Neural cell (in vitro differentiated cells): Measurements from ENCODE around the gene GYS2.

Experiments used
- EP300 ChIP-seq: fragments of 450-650 bp; conservative IDR thresholded peaks from 2 replicates; pipeline ENCODE4 v1.6.1; 2014; ENCODE audit warnings: antibody characterized with exemption, mild to moderate bottlenecking, moderate library complexity; ENCODE audit not compliant: poor library complexity, severe bottlenecking
- EZH2 ChIP-seq: fragments of 200-600, 300-800 bp; shearing (Covaris generic), sonication (generic); IDR thresholded peaks from 2 replicates; pipeline ENCODE4 v1.6.1; 2014; ENCODE audit warnings: antibody characterized with exemption, low read length, borderline replicate concordance, mild to moderate bottlenecking; ENCODE audit not compliant: insufficient read depth, poor library complexity, severe bottlenecking
- POLR2AphosphoS5 ChIP-seq: IDR thresholded peaks from 2 replicates; pipeline ENCODE4 v1.6.1; 2012
- RAD21 ChIP-seq: fragments of 450-650 bp; conservative IDR thresholded peaks from 2 replicates; pipeline ENCODE4 v1.6.1; 2014; ENCODE audit warnings: antibody characterized with exemption, mild to moderate bottlenecking, moderate library complexity
- TF ChIP-seq, protein P1 (sequence below): fragments of 450-650 bp; IDR thresholded peaks from 2 replicates; pipeline ENCODE4 v1.5.1; 2014; ENCODE audit warnings: antibody characterized with exemption, mild to moderate bottlenecking, moderate library complexity; ENCODE audit not compliant: poor library complexity, severe bottlenecking

DNA sequence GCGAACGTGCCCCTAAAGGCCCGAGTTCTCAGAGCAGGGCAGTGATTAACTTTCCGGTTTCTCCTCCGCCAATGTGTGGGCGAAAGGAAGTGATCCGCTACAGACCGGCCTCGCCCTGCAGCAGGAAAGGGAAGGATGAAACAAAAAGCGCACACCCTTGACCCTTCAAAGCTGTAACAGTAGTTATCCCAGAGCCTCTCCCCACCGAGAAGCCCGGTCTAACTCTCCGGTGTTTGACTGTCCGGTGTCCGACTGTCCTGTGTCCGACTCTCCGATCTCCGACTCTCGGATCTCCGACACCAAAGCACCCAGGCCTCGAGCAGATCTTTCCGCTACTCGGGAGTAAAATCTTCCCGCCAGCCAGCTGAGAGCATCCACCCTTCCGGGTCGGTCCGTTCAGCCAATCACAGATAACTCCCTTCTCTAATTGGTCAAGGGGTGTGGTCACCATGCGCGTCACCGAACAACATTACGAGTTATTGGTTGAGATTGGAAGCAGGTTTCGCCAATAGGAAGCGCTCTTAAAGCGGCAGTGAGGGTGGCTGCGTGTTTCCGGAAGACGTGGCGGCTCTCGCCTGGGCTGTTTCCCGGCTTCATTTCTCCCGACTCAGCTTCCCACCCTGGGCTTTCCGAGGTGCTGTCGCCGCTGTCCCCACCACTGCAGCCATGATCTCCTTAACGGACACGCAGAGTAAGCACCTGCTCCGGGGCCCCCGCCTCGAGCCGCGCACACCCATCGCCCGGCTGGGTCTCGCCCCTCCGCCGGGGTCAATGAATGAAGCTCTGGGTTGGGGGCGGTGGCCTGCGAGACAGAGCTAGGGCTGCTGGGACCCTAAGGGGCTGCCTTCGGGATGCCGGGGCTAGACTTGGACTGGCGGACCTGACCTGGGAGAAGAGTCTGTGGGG, 103.1 kb downstream of the GYS2 start, which contains the start of the genes GOLT1B and RECQL:
- TF ChIP-seq RAD21: peak; percentile 18
- TF ChIP-seq, protein P1, sequence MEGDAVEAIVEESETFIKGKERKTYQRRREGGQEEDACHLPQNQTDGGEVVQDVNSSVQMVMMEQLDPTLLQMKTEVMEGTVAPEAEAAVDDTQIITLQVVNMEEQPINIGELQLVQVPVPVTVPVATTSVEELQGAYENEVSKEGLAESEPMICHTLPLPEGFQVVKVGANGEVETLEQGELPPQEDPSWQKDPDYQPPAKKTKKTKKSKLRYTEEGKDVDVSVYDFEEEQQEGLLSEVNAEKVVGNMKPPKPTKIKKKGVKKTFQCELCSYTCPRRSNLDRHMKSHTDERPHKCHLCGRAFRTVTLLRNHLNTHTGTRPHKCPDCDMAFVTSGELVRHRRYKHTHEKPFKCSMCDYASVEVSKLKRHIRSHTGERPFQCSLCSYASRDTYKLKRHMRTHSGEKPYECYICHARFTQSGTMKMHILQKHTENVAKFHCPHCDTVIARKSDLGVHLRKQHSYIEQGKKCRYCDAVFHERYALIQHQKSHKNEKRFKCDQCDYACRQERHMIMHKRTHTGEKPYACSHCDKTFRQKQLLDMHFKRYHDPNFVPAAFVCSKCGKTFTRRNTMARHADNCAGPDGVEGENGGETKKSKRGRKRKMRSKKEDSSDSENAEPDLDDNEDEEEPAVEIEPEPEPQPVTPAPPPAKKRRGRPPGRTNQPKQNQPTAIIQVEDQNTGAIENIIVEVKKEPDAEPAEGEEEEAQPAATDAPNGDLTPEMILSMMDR: no peak
- TF ChIP-seq EP300: no peak
- peak; percentile 86 for TF ChIP-seq POLR2AphosphoS5
- no peak for TF ChIP-seq EZH2
